GM12865 (cell line): ENCODE results near the gene C20orf141.
"Not testable (repeated sequence)": the region's sequence is repeated elsewhere in the genome, so short reads cannot be mapped to it uniquely, and the experiment has no call there.

Experiments used
- DNase-seq: peaks from one replicate; pipeline ENCODE4 v3.0.0; 2010; ENCODE audit warnings: low read depth
- H3K4me3 ChIP-seq: 2 replicates; pipeline ENCODE4 v1.5.1; 2011; ENCODE audit warnings: mild to moderate bottlenecking, low read depth, low read length, control low read depth
- TF ChIP-seq, protein P1 (sequence below): IDR thresholded peaks from 2 replicates; pipeline ENCODE4 v1.5.1; 2011; ENCODE audit warnings: low read length, control low read depth, low read depth, inconsistent platforms; ENCODE audit not compliant: insufficient read depth; ENCODE audit errors: missing control alignments

C20orf141 gene

DNA sequence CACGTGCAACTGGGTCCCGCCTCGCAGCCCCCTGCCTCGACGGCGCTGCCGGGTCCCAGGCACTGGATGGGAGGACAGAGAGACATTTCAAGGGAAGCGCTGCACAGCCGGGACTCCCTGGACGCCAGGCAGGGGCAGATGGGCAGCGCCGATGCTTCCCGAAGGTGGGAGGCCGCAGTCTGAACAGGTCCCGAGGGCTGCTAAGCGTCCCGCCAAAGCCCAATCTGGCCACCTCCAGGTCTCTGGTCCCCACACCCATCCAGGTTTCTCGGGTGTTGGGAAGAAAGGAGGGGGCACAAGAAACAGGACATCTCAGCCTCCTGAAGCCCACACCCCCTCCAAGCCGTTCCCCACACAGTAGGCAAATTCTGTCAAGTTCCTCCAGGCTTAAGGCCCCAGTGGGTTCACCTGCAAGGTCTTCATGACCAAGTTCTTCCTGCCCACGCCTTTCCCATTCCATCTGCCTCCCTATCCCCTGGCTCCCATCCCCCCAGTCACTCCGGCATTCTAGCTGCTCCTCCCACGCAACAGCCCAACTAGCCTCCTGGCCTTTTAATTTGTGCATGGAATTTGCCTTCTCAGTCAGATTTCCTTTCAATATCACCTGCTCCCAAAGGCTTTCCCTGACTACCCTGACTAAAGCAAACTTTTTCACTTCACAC is 9.0 kb upstream of the C20orf141 start:
- DNase-seq: no peak
- no peak overlapping the region for H3K4me3 ChIP-seq

DNA sequence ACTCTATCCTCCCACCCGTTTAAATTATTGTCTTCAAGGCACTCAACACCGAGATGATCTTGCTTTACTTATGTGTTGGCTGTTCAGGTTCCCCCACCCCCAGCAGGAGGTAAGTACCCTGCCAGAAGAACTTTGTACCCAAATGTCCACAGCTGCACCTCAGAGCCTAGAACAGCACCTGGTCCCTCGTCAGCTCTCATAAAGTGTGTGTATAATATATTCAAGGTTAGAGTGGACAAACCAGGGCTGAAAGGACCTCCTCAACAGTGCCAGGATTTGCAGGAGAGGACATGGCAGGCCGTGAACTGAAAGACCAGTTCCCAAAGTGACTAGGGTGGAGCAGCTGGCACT is 8.5 kb upstream of the C20orf141 start:
- DNase-seq: no peak
- TF ChIP-seq, protein P1, sequence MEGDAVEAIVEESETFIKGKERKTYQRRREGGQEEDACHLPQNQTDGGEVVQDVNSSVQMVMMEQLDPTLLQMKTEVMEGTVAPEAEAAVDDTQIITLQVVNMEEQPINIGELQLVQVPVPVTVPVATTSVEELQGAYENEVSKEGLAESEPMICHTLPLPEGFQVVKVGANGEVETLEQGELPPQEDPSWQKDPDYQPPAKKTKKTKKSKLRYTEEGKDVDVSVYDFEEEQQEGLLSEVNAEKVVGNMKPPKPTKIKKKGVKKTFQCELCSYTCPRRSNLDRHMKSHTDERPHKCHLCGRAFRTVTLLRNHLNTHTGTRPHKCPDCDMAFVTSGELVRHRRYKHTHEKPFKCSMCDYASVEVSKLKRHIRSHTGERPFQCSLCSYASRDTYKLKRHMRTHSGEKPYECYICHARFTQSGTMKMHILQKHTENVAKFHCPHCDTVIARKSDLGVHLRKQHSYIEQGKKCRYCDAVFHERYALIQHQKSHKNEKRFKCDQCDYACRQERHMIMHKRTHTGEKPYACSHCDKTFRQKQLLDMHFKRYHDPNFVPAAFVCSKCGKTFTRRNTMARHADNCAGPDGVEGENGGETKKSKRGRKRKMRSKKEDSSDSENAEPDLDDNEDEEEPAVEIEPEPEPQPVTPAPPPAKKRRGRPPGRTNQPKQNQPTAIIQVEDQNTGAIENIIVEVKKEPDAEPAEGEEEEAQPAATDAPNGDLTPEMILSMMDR: no peak
- H3K4me3 ChIP-seq: no peak overlapping the region

More for the DNA sequence above, 9.0 kb upstream of the C20orf141 start:
- TF ChIP-seq, protein P1: no peak

DNA sequence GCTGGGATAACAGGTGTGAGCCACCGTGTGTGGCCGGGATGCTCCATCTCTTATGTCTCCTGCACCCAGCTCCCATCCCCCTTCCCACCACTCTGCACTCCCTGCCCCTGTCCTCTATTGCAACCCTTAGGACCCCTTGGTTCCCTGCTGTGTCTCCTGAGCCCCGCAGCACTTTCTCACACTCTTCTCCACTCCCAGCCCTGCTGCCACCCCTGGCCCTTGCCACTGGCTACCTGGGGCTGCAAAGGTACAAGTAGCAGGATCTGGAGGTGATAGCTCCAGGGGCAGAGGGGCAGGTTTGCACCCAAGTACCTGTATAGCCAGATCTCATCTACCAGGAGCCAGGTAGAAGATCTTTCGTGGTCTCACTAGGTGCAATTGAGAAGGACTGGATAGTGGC is 7.8 kb upstream of the C20orf141 start:
- H3K4me3 ChIP-seq: no peak overlapping the region
- TF ChIP-seq, protein P1: no peak
- DNase-seq: no peak

DNA sequence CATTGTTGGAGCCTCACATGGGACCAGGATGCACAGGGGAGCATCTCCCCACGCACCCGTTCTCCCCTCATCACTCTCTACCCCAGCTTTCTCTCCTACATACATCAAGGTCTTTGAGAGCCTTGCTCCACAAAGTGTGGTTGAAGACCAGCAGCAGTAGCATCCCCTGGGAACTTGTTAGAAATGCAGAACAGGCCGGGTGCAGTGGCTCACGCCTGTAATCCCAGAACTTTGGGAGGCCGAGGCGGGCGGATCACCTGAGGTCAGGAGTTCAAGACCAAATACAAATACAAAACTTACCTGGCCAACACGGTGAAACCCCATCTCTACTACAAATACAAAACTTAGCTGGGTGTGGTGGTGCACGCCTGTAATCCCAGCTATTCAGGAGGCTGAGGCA is 6.9 kb upstream of the C20orf141 start:
- H3K4me3 ChIP-seq, DNase-seq: not testable (repeated sequence)

DNA sequence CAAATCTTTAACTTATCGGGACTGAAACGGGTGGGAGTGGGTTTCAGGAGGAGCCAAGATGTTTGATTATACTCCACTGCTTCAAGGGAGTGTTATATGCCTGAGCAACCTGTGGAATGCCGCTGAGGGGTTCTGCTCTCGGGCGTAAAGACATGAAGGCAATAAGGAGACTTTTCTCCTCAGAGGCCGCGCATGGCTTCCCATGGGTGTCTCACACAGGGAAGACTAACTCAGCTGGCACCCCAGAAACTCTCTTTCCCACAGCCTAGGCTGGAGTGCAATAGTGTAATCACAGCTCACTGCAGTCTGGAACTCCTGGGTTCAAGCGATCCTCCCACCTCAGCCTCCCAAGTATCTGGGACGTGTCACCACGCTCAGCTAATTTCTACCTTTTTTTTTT is 5.1 kb upstream of the C20orf141 start:
- TF ChIP-seq, protein P1: no peak
- no peak overlapping the region for H3K4me3 ChIP-seq
- DNase-seq: no peak

DNA sequence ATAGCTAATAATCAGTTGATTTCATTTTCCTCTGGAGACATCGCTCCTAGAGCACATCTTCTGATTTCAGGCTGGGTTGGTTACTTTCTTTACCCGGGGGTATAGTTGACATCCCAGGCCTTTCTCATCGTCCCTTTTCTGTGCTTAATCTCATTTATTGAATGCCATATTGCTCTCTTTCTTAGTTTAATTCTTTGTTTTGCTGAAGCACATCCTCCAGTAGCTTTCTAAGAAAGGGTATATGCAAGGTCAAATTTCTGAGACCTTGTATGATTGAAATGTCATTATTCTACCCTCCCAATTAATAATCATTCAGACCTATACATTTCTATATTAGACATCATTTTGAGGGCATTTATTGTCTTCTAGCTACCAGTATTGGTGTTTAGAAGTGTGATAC is 2.6 kb upstream of the C20orf141 start:
- no peak overlapping the region for H3K4me3 ChIP-seq
- TF ChIP-seq, protein P1: no peak
- DNase-seq: no peak

DNA sequence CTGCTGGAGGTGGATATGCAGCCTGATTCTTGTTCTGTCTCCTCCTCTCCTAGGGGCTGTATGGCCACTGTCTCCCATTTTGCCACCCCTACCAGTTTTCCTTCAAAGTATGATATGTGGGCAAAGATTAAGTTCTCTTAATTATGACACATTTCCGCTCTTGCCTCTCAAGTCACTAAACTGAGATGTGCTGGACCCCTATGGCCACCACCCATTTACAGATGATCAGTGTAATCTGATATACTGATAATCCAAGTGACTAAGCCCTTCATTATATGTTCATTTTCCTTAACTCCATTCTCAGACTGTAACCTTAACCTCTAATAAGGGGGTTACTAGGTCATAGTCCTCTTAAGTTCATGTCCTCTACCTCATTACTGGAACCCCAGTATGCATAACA is 711 bp upstream of the C20orf141 start:
- DNase-seq: no peak
- TF ChIP-seq, protein P1: no peak
- no peak overlapping the region for H3K4me3 ChIP-seq
